Measurements from ENCODE around the gene ABCC11. TPM values are rescaled to one million over a fixed set of nuclear protein-coding genes. Genes with fewer than 3 reads are reported as not detected.

ABCC11 gene
- total RNA-seq, 4 donors from 2014 or later: 0.32 to 0.52 TPM; not detected in 2

GRCh38 chr16:48146131-48146530, 101.2 kb downstream of the ABCC11 start:
- DNase-seq (ENCODE audit: low spot score in 2 of 2): no peak
- WGBS, 2 donors: 82 to 91% methylated on average over 7 of the region's 7 CpGs
- TF ChIP-seq POLR2A (IDR thresholded peaks at IDR 0.05) (no peak), CTCF (IDR thresholded peaks at IDR 0.05) (no peak)
- intact Hi-C loops (cut with DNase I; ENCODE audit: low total_unique reads): no loop called here
- H3K4me3 ChIP-seq (ENCODE audit: low read depth, poor library complexity, severe bottlenecking): no peak overlapping the region

DNA sequence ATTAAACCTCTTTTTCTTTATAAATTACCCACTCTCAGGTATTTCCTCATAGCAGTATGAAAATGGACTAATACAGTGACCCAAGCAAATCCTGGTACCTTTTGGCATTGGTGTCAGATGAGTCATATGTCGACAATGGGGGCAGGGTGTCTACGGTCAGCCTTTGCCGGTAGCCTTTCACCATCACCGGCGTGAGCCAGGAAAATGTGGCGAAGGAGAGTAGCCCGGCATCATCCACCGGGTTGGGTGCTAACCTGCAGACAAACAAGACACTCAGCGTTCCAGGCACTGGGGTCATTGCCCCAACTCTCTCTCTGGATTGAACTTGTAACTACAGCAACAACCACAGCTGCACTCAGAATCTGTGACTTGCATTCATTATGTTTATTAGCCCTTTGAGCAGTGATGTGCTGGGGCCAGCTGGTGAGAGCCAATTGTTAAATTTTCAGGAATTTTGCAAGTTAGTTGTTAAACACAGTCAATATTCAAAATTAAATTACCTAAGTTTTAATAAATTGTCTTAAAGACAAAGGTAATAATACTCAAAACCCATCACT, 103.4 kb downstream of the ABCC11 start:
- no peak for TF ChIP-seq POLR2A (IDR thresholded peaks at IDR 0.05)
- no peak for TF ChIP-seq CTCF (IDR thresholded peaks at IDR 0.05)
- intact Hi-C loops (cut with DNase I; ENCODE audit: low total_unique reads): no loop called here
- no peak for DNase-seq (ENCODE audit: low spot score in 2 of 2)
- 92 to 94% methylated on average over 9 of the region's 9 CpGs for WGBS, 2 donors
- no peak overlapping the region for H3K4me3 ChIP-seq (ENCODE audit: low read depth, poor library complexity, severe bottlenecking)

DNA sequence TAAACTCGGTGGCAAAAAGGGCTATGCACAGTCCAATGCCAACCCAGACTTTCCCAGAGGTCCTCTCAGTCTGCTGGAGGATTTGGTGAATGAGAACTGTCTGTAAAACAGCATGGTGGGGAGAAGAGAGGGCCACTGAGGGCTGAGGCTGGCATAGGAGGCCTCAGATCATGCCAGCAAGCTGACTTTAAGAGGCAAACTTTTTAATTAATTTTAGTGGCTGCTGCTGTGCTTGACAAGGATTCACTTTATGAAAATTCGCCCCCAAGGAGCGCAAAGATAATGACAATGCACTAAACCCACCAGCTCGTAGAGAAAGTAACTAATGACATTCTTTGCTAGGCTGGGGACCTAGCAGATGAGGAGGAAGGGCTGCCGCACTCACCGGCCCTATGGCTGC, 106.5 kb downstream of the ABCC11 start:
- intact Hi-C loops (cut with DNase I; ENCODE audit: low total_unique reads): no loop called here
- no peak for TF ChIP-seq POLR2A (IDR thresholded peaks at IDR 0.05)
- no peak for TF ChIP-seq CTCF (IDR thresholded peaks at IDR 0.05)

DNA sequence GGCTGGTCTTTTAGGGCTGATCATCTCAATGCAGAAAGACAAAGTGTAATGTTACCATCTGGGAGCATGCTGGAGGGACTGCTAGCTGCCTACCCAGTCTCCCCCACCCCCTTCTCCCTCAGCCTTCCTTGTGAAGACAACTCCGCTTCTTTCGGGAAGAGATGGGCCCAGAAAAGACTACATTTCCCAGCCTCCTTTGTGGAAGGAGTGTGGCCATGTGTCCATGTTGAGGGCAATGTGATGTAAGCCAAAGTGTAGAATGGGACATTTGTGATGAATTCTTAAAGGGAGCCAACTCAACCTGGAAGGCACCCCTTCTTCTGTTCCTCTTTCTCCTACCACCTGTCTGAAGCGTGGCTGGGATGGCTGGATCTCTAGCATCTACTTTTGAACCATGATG, 107.8 kb downstream of the ABCC11 start:
- intact Hi-C loops (cut with DNase I; ENCODE audit: low total_unique reads): no loop called here
- 90 to 95% methylated on average over 3 of the region's 3 CpGs for WGBS, 2 donors
- TF ChIP-seq CTCF (IDR thresholded peaks at IDR 0.05): no peak
- no peak for TF ChIP-seq POLR2A (IDR thresholded peaks at IDR 0.05)
- H3K4me3 ChIP-seq (ENCODE audit: low read depth, poor library complexity, severe bottlenecking): no peak overlapping the region
- no peak for DNase-seq (ENCODE audit: low spot score in 2 of 2)

More for the DNA sequence above, 106.5 kb downstream of the ABCC11 start:
- WGBS, 2 donors: 90 to 91% methylated on average over 6 of the region's 6 CpGs
- DNase-seq (ENCODE audit: low spot score in 2 of 2): no peak
- H3K4me3 ChIP-seq (ENCODE audit: low read depth, poor library complexity, severe bottlenecking): no peak overlapping the region

DNA sequence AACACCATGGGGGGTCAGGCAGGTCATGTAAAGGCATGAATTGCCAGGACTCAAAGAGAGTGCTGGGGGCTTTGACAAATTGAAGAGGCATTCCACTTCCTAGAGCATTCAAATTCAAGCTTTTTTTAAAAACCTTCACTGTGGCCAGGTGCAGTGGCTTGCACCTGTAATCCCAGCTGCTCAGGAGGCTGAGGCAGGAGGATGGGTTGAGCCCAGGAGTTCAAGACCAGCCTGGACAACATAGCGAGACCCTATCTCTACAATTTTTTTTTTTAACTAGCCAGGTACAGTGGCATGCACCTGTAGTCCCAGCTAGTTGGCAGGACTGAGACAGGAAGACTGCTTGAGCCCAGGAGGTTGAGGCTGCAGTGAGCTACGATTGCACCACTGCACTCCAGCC, 108.8 kb downstream of the ABCC11 start:
- TF ChIP-seq CTCF (IDR thresholded peaks at IDR 0.05): no peak
- 84 to 85% methylated on average over 2 of the region's 2 CpGs for WGBS, 2 donors
- no peak overlapping the region for H3K4me3 ChIP-seq (ENCODE audit: low read depth, poor library complexity, severe bottlenecking)
- no peak for DNase-seq (ENCODE audit: low spot score in 2 of 2)
- intact Hi-C loops (cut with DNase I; ENCODE audit: low total_unique reads): no loop called here

DNA sequence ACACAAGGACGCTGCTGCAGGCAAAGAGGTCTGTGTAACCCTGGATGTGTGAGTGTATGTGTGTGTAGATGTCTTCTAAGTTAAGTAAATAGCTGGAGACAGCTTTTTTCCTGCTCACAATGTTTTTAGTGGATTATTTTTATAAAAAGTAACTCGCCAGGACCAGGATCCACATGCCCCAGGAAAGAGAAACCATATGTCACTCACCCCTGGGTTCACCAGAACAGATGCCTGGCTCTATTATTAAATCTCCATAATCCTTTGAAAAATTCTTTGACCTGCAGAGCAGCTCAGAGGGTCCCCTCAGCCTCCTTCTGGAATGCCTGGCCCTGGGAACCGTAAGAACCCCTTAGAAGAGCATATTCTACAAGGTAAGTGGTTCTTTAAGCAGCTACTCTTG, 109.5 kb downstream of the ABCC11 start:
- no peak for DNase-seq (ENCODE audit: low spot score in 2 of 2)
- WGBS, 2 donors: 66 to 76% methylated on average over 3 of the region's 3 CpGs
- intact Hi-C loops (cut with DNase I; ENCODE audit: low total_unique reads): no loop called here
- TF ChIP-seq POLR2A (IDR thresholded peaks at IDR 0.05) (no peak), CTCF (IDR thresholded peaks at IDR 0.05) (no peak)
- H3K4me3 ChIP-seq (ENCODE audit: low read depth, poor library complexity, severe bottlenecking): no peak overlapping the region

Measured in lower leg skin (tissue), 4 donors.